HCEC 1CT (cell line): ENCODE data around the gene PNKD.
A peak's percentile ranks its signal among the peaks of the same experiment; 100 is the strongest.

Experiments used
- DNase-seq: peaks from one replicate; pipeline ENCODE4 v3.0.0-alpha.2; 2017

PNKD gene

GRCh38 chr2:218383892-218384519 is 113.7 kb downstream of the PNKD start:
- no peak for DNase-seq

- no peak for DNase-seq
These were observed 114.7 kb downstream of the PNKD start for GRCh38 chr2:218384975-218385374.

- no peak for DNase-seq
These were observed 116.4 kb downstream of the PNKD start for GRCh38 chr2:218386505-218387368.

GRCh38 chr2:218387369-218388194 is 117.3 kb downstream of the PNKD start:
- peak; percentile 71 for DNase-seq

DNA sequence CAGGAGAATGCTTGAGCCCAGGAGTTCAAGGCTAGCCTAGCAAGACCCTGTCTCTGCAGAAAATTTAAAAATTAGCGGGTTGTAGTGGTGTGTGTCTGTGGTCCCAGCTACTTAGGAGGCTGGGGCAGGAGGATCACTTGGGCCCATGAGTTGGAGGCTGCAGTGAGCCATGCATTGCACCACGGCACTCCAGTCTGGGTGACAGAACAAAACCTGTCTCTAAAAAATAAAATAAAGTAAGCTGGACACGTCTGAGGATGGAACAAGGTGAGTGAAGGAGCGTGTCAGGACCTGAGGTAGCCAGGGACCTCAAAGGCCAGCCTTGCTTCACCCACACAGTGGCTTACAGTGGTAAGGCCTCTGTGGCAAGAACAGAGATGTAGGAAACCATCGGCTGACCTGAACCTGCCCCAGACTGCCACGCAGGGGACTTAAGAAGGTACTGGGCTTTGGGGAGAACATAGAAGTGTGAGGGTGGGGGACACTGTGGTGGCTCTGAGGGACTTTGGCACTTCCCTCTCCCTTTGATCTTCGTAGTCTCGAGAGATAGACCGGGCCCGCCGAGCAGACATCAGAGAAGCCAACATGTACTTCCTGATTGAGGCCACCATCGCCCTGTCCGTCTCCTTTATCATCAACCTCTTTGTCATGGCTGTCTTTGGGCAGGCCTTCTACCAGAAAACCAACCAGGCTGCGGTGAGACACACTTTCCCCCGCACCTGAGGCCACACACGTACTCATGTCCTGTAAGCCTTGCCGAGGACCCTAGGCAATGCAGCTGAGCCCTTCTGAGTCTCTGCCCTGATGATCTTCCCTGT is 119.2 kb downstream of the PNKD start:
- DNase-seq, result no peak

- no peak for DNase-seq
These were observed 120.9 kb downstream of the PNKD start for GRCh38 chr2:218391202-218391601.

- no peak for DNase-seq
These were observed 122.1 kb downstream of the PNKD start for GRCh38 chr2:218392459-218392858.

DNA sequence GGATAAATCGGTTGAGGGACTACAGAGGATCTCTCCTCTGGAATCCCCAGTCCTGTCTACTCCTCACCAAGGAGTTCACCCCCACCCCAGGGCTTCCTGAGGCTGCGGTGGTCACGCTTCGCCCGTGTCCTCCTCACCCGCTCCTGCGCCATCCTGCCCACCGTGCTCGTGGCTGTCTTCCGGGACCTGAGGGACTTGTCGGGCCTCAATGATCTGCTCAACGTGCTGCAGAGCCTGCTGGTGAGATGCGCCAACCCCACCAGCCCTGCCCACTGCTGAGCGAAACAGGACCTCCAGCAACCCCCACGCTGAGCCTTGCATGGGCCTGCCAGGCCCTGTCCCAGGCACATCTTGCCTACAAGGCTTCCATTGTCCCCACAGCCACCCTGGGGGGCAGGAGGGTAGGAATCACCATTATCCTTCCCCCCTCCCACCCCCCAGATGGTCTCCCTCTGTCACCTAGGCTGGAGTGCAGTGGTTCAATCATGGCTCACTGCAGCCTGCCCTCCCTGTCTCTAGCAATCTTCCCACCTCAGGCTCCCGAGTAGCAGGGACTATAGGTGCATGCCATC is 122.7 kb downstream of the PNKD start:
- DNase-seq, result no peak

DNA sequence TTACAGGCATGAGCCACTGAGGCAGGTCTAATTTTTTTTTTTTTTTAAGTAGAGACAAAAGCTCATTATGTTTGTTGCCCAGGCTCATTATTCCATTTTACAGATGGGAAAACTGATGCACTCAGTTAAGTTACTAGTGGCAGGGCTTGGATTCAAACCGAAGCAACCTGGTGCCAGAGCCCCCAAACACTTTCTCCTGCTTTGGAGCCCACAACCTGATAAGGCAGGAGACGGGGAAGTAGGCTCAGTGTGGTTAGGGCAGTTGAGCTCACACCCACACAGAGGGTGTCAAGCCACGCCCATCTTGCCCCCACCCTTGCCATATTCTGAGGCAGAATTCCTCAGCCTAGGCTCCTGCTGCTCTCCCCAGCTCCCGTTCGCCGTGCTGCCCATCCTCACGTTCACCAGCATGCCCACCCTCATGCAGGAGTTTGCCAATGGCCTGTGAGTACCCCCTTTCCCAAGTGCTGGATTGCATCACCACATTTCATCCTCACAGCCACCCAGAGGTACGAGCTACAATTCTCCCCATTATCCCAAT is 123.5 kb downstream of the PNKD start:
- DNase-seq, result no peak

DNA sequence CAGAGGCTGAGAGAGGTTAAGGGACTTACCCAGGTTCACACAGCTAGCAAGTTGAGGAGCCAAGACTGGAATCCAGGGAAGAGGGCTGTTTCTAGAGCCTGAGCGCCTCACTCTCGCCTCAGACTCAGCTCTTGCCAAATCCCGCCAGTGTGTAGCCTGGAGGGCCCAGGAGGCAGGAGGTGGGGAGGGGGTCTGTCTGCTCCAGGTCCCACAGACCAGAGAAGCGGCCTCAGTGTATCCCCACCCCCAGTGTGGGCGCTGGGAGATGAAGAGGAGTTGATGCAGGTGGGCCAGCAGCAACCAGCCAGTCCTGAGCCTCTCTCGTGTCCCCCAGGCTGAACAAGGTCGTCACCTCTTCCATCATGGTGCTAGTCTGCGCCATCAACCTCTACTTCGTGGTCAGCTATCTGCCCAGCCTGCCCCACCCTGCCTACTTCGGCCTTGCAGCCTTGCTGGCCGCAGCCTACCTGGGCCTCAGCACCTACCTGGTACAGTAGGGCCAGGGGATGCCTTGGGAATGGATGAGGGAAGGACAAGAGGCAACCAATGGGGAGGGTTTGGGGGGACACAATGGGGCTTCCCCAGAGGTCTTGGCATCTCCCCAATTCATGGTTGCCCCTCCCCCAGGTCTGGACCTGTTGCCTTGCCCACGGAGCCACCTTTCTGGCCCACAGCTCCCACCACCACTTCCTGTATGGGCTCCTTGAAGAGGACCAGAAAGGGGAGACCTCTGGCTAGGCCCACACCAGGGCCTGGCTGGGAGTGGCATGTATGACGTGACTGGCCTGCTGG is 124.2 kb downstream of the PNKD start:
- DNase-seq, result no peak

GRCh38 chr2:218395090-218395444 is 124.7 kb downstream of the PNKD start:
- DNase-seq, result no peak

DNA sequence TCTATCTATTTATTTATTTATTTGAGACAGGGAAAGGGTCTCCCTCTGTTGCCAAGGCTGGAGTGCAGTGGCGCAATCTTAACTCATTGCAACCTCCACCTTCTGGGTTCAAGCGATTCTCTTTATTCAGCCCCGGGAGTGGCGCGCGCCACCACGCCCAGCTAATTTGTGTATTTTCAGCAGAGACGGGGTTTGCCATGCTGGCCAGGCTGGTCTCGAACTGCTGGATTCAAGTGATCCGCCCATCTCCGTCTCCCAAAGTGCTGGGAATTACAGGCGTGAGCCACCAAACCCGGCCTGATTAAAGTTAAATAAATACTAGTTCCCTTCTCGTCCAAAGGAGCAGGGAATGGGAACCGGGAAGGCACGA is 125.1 kb downstream of the PNKD start:
- no peak for DNase-seq

GRCh38 chr2:218395826-218396687 is 125.7 kb downstream of the PNKD start:
- peak; percentile 97 for DNase-seq
